Neural progenitor cell (in vitro differentiated cells): Measurements from ENCODE around the gene LBH. TPM values are rescaled to one million over a fixed set of nuclear protein-coding genes. Genes with fewer than 3 reads are reported as not detected.

Experiments
- DNase-seq: peaks from one replicate; pipeline ENCODE4 v3.0.0-alpha.2; 2016; ENCODE audit warnings: low spot score
- H2AFZ ChIP-seq: fragments of 200-600 bp; sonication (generic); replicated peaks from 2 replicates; pipeline ENCODE4 v1.6.1; 2016; ENCODE audit warnings: antibody characterized with exemption
- H3F3A ChIP-seq: fragments of 200-600 bp; sonication (generic); 2 replicates; pipeline ENCODE4 v1.6.1; 2016; ENCODE audit warnings: antibody characterized with exemption, low read depth
- H3K27ac ChIP-seq: fragments of 200-600 bp; sonication (generic); 2 replicates; pipeline ENCODE4 v1.5.1; 2016; ENCODE audit warnings: mild to moderate bottlenecking
- H3K27me3 ChIP-seq: fragments of 200-600 bp; sonication (generic); 2 replicates; pipeline ENCODE4 v1.6.1; 2016; ENCODE audit warnings: mild to moderate bottlenecking, moderate library complexity
- H3K36me3 ChIP-seq: fragments of 200-600 bp; sonication (generic); 2 replicates; pipeline ENCODE4 v1.5.1; 2016
- H3K4me1 ChIP-seq: fragments of 200-600 bp; sonication (generic); 2 replicates; pipeline ENCODE4 v1.6.1; 2016; ENCODE audit warnings: mixed run types
- H3K4me2 ChIP-seq: fragments of 200-600 bp; sonication (generic); 2 replicates; pipeline ENCODE4 v1.6.1; 2016
- H3K4me3 ChIP-seq: fragments of 200-600 bp; sonication (generic); 2 replicates; pipeline ENCODE4 v1.5.1; 2016
- H3K79me2 ChIP-seq: fragments of 200-600 bp; sonication (generic); 2 replicates; pipeline ENCODE4 v1.6.1; 2016; ENCODE audit warnings: low read depth
- H3K9ac ChIP-seq: fragments of 200-600 bp; sonication (generic); 2 replicates; pipeline ENCODE4 v1.6.1; 2016
- H3K9me3 ChIP-seq: fragments of 200-600 bp; sonication (generic); 2 replicates; pipeline ENCODE4 v1.5.1; 2016; ENCODE audit warnings: low read depth
- H4K20me1 ChIP-seq: fragments of 200-600 bp; sonication (generic); 2 replicates; pipeline ENCODE4 v1.6.1; 2016; ENCODE audit warnings: low read depth
- H3K27ac Mint-ChIP-seq: 3 replicates; pipeline ENCODE4 v1.8.0; 2021; ENCODE audit warnings: mixed read lengths
- H3K27me3 Mint-ChIP-seq: 2 replicates; pipeline ENCODE4 v1.8.0; 2022; ENCODE audit warnings: low read depth, mild to moderate bottlenecking, inconsistent platforms, moderate library complexity, mixed read lengths; ENCODE audit not compliant: insufficient read depth
- H3K36me3 Mint-ChIP-seq: 3 replicates; pipeline ENCODE4 v1.8.0; 2021; ENCODE audit warnings: mixed read lengths
- H3K4me1 Mint-ChIP-seq: 3 replicates; pipeline ENCODE4 v1.8.0; 2021; ENCODE audit warnings: mixed read lengths
- H3K4me3 Mint-ChIP-seq: 3 replicates; pipeline ENCODE4 v1.8.0; 2021; ENCODE audit warnings: mild to moderate bottlenecking, moderate library complexity, mixed read lengths
- H3K9me3 Mint-ChIP-seq: 3 replicates; pipeline ENCODE4 v1.8.0; 2020; ENCODE audit warnings: mixed read lengths
- EZH2 ChIP-seq: fragments of 200-600 bp; sonication (generic); IDR thresholded peaks from 2 replicates; pipeline ENCODE4 v1.6.1; 2017; ENCODE audit warnings: antibody characterized with exemption, mild to moderate bottlenecking, moderate library complexity
- EZH2phosphoT487 ChIP-seq: fragments of 200-600 bp; sonication (generic); IDR thresholded peaks from 2 replicates; pipeline ENCODE4 v1.6.1; 2017; ENCODE audit warnings: antibody characterized with exemption
- total RNA-seq: library from RNA; depleted of rRNA; stranded (reverse); fragments of >200 nt; gene quantifications from 2 replicates; pipeline ENCODE4 v1.2.3, GENCODE V29; 2015; ENCODE audit warnings: low replicate concordance
- TF ChIP-seq, protein P1 (sequence below): fragments of 200-600 bp; sonication (generic); IDR thresholded peaks from 2 replicates; pipeline ENCODE4 v1.5.1; 2017; ENCODE audit warnings: antibody characterized with exemption, mild to moderate bottlenecking

Gene LBH
- total RNA-seq, 1 donor from 2014 or later, result 4.2 TPM

DNA sequence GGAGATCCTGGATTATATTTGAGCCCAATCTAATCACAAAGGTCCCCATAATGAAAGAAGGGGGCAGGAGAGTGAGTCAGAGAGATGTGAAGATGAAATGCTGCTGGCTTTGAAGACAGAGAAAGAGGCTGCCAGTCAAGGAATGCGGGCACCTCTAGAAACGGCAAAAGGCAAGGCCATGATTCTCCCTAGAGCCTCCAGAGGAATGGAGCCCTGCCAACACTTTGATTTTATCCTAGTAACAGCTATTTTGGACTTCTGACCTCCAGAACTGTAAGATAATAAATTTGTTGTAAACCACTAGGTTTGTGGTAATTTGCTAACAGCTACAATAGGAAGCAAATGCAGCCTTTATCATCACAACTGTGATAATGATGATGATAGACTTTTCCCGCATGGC is 32.9 kb downstream of the LBH start:
- no peaks in the 10 kb centered on the region for H3K4me1 ChIP-seq
- no peaks in the 10 kb centered on the region for H3K36me3 ChIP-seq
- no peaks in the 10 kb centered on the region for H3K27me3 ChIP-seq
- H3K79me2 ChIP-seq, result no peaks in the 10 kb centered on the region
- H3K9me3 ChIP-seq, result no peaks in the 10 kb centered on the region
- H3K9me3 Mint-ChIP-seq, result peaks cover 17% of the 10 kb centered on the region
- no peaks in the 10 kb centered on the region for H3F3A ChIP-seq
- H3K9ac ChIP-seq, result no peak overlapping the region
- no peak overlapping the region for H3K27ac Mint-ChIP-seq
- DNase-seq, result no peak
- H3K4me1 Mint-ChIP-seq, result peaks cover 14% of the 10 kb centered on the region
- no peak overlapping the region for H3K4me2 ChIP-seq
- no peaks in the 10 kb centered on the region for H4K20me1 ChIP-seq
- no peak overlapping the region for H3K4me3 Mint-ChIP-seq
- TF ChIP-seq EZH2phosphoT487 (no peak), EZH2 (no peak)
- TF ChIP-seq, protein P1, sequence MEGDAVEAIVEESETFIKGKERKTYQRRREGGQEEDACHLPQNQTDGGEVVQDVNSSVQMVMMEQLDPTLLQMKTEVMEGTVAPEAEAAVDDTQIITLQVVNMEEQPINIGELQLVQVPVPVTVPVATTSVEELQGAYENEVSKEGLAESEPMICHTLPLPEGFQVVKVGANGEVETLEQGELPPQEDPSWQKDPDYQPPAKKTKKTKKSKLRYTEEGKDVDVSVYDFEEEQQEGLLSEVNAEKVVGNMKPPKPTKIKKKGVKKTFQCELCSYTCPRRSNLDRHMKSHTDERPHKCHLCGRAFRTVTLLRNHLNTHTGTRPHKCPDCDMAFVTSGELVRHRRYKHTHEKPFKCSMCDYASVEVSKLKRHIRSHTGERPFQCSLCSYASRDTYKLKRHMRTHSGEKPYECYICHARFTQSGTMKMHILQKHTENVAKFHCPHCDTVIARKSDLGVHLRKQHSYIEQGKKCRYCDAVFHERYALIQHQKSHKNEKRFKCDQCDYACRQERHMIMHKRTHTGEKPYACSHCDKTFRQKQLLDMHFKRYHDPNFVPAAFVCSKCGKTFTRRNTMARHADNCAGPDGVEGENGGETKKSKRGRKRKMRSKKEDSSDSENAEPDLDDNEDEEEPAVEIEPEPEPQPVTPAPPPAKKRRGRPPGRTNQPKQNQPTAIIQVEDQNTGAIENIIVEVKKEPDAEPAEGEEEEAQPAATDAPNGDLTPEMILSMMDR, result no peak
- no peak overlapping the region for H3K27ac ChIP-seq
- peaks cover 5% of the 10 kb centered on the region for H3K27me3 Mint-ChIP-seq
- H3K36me3 Mint-ChIP-seq, result peaks cover 4% of the 10 kb centered on the region
- no peak overlapping the region for H2AFZ ChIP-seq
- no peak overlapping the region for H3K4me3 ChIP-seq

DNA sequence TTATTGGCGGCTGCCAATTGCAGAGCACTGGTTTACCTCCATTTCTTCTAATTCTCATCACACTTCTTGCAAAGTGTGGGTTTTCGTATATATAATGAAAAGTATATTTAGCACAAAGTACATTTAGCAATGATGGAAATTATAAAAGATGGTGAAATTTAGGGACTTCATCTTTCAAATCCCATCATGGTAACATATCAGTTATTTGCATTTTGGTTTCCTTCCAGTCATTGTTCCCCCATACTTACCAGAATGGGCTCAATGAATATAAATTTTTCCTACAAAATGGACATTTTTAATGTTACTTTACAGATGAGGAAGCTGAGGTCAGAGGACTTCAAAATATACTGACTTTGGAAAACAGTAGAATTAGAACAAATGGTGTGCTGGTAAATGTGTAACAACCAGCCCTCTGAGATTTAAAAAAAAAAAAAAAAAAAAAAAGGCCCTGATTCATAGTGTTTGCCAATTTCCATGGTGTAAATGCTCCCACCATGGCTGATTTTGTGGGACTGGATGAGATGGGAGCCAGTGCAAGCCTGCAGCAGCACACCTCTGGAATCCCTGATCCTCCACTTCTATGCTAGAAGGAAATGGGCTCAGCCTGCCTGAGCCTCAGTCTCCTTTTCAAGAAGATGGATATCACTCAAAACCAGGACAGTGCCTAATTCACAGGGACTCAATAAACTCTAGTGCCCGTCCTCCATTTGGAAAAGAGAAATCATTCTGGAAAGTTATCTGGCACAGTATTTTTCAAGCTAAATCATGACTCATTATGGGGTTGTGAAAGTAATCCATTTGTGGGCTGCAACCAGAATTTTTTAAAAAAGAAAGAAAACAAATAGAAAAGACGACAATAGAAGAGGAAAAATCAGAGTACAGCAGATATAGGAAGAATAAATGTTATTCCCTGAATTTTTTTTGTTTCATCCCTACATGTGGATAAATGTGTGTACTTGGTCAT is 34.0 kb downstream of the LBH start:
- peaks cover 14% of the 10 kb centered on the region for H3K4me1 Mint-ChIP-seq
- Histone ChIP-seq H3K4me3 (no peak overlapping the region), H3K27me3 (no peaks in the 10 kb centered on the region), H3K4me1 (no peaks in the 10 kb centered on the region), H3K79me2 (no peaks in the 10 kb centered on the region), H3K36me3 (no peaks in the 10 kb centered on the region), H3K27ac (no peak overlapping the region), H3F3A (no peaks in the 10 kb centered on the region), H3K9me3 (no peaks in the 10 kb centered on the region), H3K4me2 (no peak overlapping the region), H3K9ac (no peak overlapping the region), H2AFZ (no peak overlapping the region), H4K20me1 (no peaks in the 10 kb centered on the region)
- H3K36me3 Mint-ChIP-seq, result peaks cover under 1% of the 10 kb centered on the region
- H3K27me3 Mint-ChIP-seq, result peaks cover 6% of the 10 kb centered on the region
- TF ChIP-seq EZH2phosphoT487, result no peak
- TF ChIP-seq, protein P1, result no peak
- H3K27ac Mint-ChIP-seq, result no peak overlapping the region
- no peak for DNase-seq
- no peak overlapping the region for H3K4me3 Mint-ChIP-seq
- peaks cover 16% of the 10 kb centered on the region for H3K9me3 Mint-ChIP-seq

DNA sequence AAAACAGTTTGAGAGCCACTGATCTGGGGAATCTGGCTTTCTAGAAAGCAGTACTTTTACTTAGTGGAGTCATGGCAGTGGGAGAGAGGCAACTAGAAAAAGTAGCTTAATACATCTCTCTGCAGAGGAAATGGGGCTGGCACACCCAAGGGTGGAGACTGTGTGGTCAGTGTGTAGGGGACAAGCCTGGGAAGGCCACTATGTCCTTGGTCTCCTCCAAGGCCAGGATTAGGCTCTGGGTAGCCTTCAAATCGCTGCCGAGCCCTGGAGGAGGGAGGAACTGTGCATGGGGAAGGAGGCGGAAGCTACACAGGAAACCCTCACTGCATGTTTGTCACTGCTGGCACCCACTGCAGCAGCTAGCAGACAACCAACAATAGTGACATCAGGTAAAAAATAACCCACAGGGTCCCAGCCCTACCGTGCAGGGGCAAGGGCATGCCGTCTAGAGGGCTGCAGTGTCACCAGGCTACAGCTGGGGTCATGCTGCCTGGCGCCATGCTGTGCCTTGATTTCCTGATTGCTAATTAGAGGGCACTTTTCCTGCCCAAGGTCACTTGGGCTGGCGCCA is 34.8 kb downstream of the LBH start:
- Mint-ChIP-seq H3K4me1 (peaks cover 14% of the 10 kb centered on the region), H3K27ac (no peak overlapping the region), H3K27me3 (peaks cover 6% of the 10 kb centered on the region), H3K4me3 (no peak overlapping the region), H3K36me3 (no peaks in the 10 kb centered on the region), H3K9me3 (peaks cover 10% of the 10 kb centered on the region)
- Histone ChIP-seq H2AFZ (no peak overlapping the region), H3K4me3 (no peak overlapping the region), H3K4me1 (no peaks in the 10 kb centered on the region), H3K9ac (no peak overlapping the region), H3K79me2 (no peaks in the 10 kb centered on the region), H3K4me2 (no peak overlapping the region), H3K27me3 (no peaks in the 10 kb centered on the region), H4K20me1 (no peaks in the 10 kb centered on the region), H3K27ac (no peak overlapping the region), H3F3A (no peaks in the 10 kb centered on the region), H3K9me3 (no peaks in the 10 kb centered on the region), H3K36me3 (no peaks in the 10 kb centered on the region)
- no peak for DNase-seq
- TF ChIP-seq, protein P1, result no peak
- TF ChIP-seq EZH2 (no peak), EZH2phosphoT487 (no peak)
